HepG2 (cell line): ENCODE measurements around the gene RABGAP1L. TPM values are rescaled to one million over a fixed set of nuclear protein-coding genes. Genes with fewer than 3 reads are reported as not detected.

Experiments
- ATAC-seq: fragments of 200-7000 bp; cut with Tn5 transposase; 3 replicates; pipeline ENCODE4 v1.9.1; 2020; ENCODE audit warnings: mild to moderate bottlenecking, moderate library complexity
- BruUV-seq: library from RNA; stranded (reverse); fragments of 400-500 nt; replicated peaks from 2 replicates; lab custom pipeline; 2021; lab: Mats Ljungman, UMichigan
- CTCF ChIA-PET: fragments of 300-600 bp; formaldehyde crosslinking; extraction: SDS; loops from one replicate; lab custom pipeline; 2021; ENCODE audit warnings: low total read pairs, inconsistent platforms, low intra/inter-chr PET ratio; lab: Yijun Ruan, JAX
- POLR2A ChIA-PET: fragments of 350-600 bp; sonication (Branson Sonifier 250); formaldehyde crosslinking; loops from one replicate; lab custom pipeline; 2020; ENCODE audit warnings: antibody characterized with exemption, inconsistent platforms; lab: Yijun Ruan, JAX
- DNase-seq: peaks from one replicate; pipeline ENCODE4 v3.0.0-alpha.2; 2015; ENCODE audit warnings: low spot score
- FAIRE-seq: peaks from 3 replicates; lab custom pipeline; 2011; peaks lifted over from hg19 to GRCh38; lab: Jason Lieb, UNC
- H2AFZ ChIP-seq: one replicate; pipeline ENCODE4 v1.6.1; 2011; ENCODE audit warnings: low read length, inconsistent platforms
- H3K27ac ChIP-seq: fragments of 300-600 bp; 3 replicates; pipeline ENCODE4 v1.8.0; 2011; ENCODE audit warnings: mixed run types, mild to moderate bottlenecking, mixed read lengths, low read length, inconsistent platforms; ENCODE audit not compliant: insufficient read depth; ENCODE audit errors: extremely low read length
- H3K27me3 ChIP-seq, 2 experiments: fragments of 200-600 bp in 1 of 2; 2 replicates in 1 of 2; 3 replicates in 1 of 2; pipeline versions ENCODE4 v1.6.0 to v1.8.0; 2011; ENCODE audit warnings: low read length in 2 of 2, mild to moderate bottlenecking in 2 of 2, moderate library complexity in 2 of 2, inconsistent platforms in 1 of 2; ENCODE audit not compliant: insufficient read depth in 2 of 2, control insufficient read depth in 1 of 2
- H3K36me3 ChIP-seq, 2 experiments: fragments of 200-600 bp in 1 of 2; replicated peaks in 1 of 2; 2 replicates in 1 of 2; 3 replicates in 1 of 2; pipeline versions ENCODE4 v1.5.1 to v1.8.0; 2011; ENCODE audit warnings: low read length in 2 of 2, inconsistent platforms in 1 of 2; ENCODE audit not compliant: insufficient read depth in 2 of 2, control insufficient read depth in 1 of 2
- H3K4me1 ChIP-seq: 2 replicates; pipeline ENCODE4 v1.5.1; 2012; ENCODE audit warnings: low read length, inconsistent platforms; ENCODE audit not compliant: insufficient read depth
- H3K4me2 ChIP-seq: 2 replicates; pipeline ENCODE4 v1.6.0; 2011; ENCODE audit warnings: low read depth, low read length, inconsistent platforms
- H3K4me3 ChIP-seq, 3 experiments: fragments of 200-600 bp in 1 of 3; sonication (generic), shearing (Covaris generic) in 1 of 3; replicated peaks in 1 of 3; 2 replicates each; pipeline ENCODE4 v1.5.1; 2011 to 2016; ENCODE audit warnings: low read length in 3 of 3, inconsistent platforms in 2 of 3, low read depth in 2 of 3, mild to moderate bottlenecking in 2 of 3, control low read depth in 1 of 3, mixed read lengths in 1 of 3; ENCODE audit not compliant: insufficient read depth in 1 of 3
- H3K79me2 ChIP-seq: one replicate; pipeline ENCODE4 v1.6.1; 2011; ENCODE audit warnings: low read length, inconsistent platforms; ENCODE audit not compliant: insufficient read depth
- H3K9ac ChIP-seq: 2 replicates; pipeline ENCODE4 v1.6.0; 2011; ENCODE audit warnings: mild to moderate bottlenecking, low read depth, low read length, inconsistent platforms; ENCODE audit not compliant: insufficient read depth
- H3K9me3 ChIP-seq: 2 replicates; pipeline ENCODE4 v1.5.1; 2012; ENCODE audit warnings: mild to moderate bottlenecking, low read length
- H4K20me1 ChIP-seq: 2 replicates; pipeline ENCODE4 v1.6.0; 2011; ENCODE audit warnings: inconsistent platforms, mild to moderate bottlenecking, low read length, moderate library complexity; ENCODE audit not compliant: insufficient read depth
- ATF2 ChIP-seq: sonication (generic); formaldehyde crosslinking; IDR thresholded peaks from 2 replicates; pipeline ENCODE4 v1.4.0; 2020; ENCODE audit warnings: missing genetic modification reagents
- CBFB ChIP-seq: sonication (generic); formaldehyde crosslinking; IDR thresholded peaks from 2 replicates; pipeline ENCODE4 v1.4.0; 2020; ENCODE audit warnings: missing genetic modification reagents
- CC2D1A ChIP-seq: sonication (generic); formaldehyde crosslinking; IDR thresholded peaks from 2 replicates; pipeline ENCODE4 v1.8.1; 2023; ENCODE audit warnings: mild to moderate bottlenecking, missing genetic modification reagents
- CREB3 ChIP-seq: sonication (generic); formaldehyde crosslinking; IDR thresholded peaks from 2 replicates; pipeline ENCODE4 v1.5.0; 2020; ENCODE audit warnings: missing genetic modification reagents
- GATAD1 ChIP-seq: IDR thresholded peaks from 2 replicates; pipeline ENCODE4 v1.6.1; 2016; ENCODE audit warnings: missing genetic modification reagents, missing compliant biosample characterization
- KAT7 ChIP-seq: IDR thresholded peaks from 2 replicates; pipeline ENCODE4 v1.6.1; 2018; ENCODE audit warnings: borderline replicate concordance, missing compliant biosample characterization
- MIER2 ChIP-seq: IDR thresholded peaks from 2 replicates; pipeline ENCODE4 v1.6.1; 2016; ENCODE audit warnings: missing biosample characterization, missing genetic modification reagents
- NCOA5 ChIP-seq: sonication (generic); formaldehyde crosslinking; IDR thresholded peaks from 2 replicates; pipeline ENCODE4 v1.4.0; 2020; ENCODE audit warnings: missing genetic modification reagents
- NFKBIZ ChIP-seq: IDR thresholded peaks from 2 replicates; pipeline ENCODE4 v1.6.1; 2018; ENCODE audit warnings: missing genetic modification reagents, missing compliant biosample characterization
- NR2F1 ChIP-seq, 2 experiments: fragments of 450-650 bp in 1 of 2; formaldehyde crosslinking in 1 of 2; IDR thresholded peaks; 2 replicates each; pipeline versions ENCODE4 v1.5.0 to v1.6.1; 2016 to 2020; ENCODE audit warnings: mild to moderate bottlenecking in 1 of 2, missing compliant biosample characterization in 1 of 2, missing genetic modification reagents in 1 of 2, moderate library complexity in 1 of 2
- NRL ChIP-seq: sonication (generic); formaldehyde crosslinking; IDR thresholded peaks from 2 replicates; pipeline ENCODE4 v1.5.0; 2020; ENCODE audit warnings: missing genetic modification reagents, mild to moderate bottlenecking, moderate library complexity, borderline replicate concordance
- PHB2 ChIP-seq: fragments of 450-650 bp; IDR thresholded peaks from 2 replicates; pipeline ENCODE4 v1.6.1; 2018; ENCODE audit not compliant: partially characterized antibody
- RFXANK ChIP-seq: IDR thresholded peaks from 2 replicates; pipeline ENCODE4 v1.6.1; 2016
- TEAD3 ChIP-seq: optimal IDR thresholded peaks from 2 replicates; pipeline ENCODE3; 2016; ENCODE audit warnings: borderline replicate concordance
- ZMAT3 ChIP-seq: sonication (generic); formaldehyde crosslinking; conservative IDR thresholded peaks from 2 replicates; pipeline ENCODE4 v1.7.0; 2021; ENCODE audit warnings: missing genetic modification reagents
- ZNF484 ChIP-seq: sonication (generic); formaldehyde crosslinking; IDR thresholded peaks from 2 replicates; pipeline ENCODE4 v1.5.1; 2020; ENCODE audit warnings: mild to moderate bottlenecking, low read depth, missing genetic modification reagents, borderline replicate concordance
- ZNF660 ChIP-seq: sonication (generic); formaldehyde crosslinking; IDR thresholded peaks from 2 replicates; pipeline ENCODE4 v1.5.1; 2020; ENCODE audit warnings: mild to moderate bottlenecking, low read depth, missing genetic modification reagents, borderline replicate concordance
- WGBS: methylation state at CpG from one replicate; pipeline ENCODE4 v1.1.6; 2017; ENCODE audit warnings: low lambda C conversion rate; 5-methylcytosine and 5-hydroxymethylcytosine counted together
- in situ Hi-C: cut with HindIII; loops from 2 replicates; pipeline ENCODE4 v1.10.0; 2017; ENCODE audit warnings: low pct_unique_long_range_greater_than_20kb; ENCODE audit not compliant: extremely low pct_ligation_motif_present
- intact Hi-C: fragments of 100-400 bp; cut with micrococcal nuclease; formaldehyde crosslinking; loops from one replicate; pipeline ENCODE4 v1.10.0; 2022; ENCODE audit not compliant: unreplicated experiment
- polyA plus RNA-seq, 8 experiments: library from polyadenylated mRNA; depleted of rRNA in 3 of 8; stranded (reverse) in 7 of 8; unstranded in 1 of 8; fragments of >200 nt; fragmentation: Illumina TruSeq in 4 of 8; extraction: Trizol in 4 of 8; gene quantifications; 2 replicates each; pipeline versions ENCODE4 v1.2.1 to v1.2.3, GENCODE V29; 2011 to 2016; ENCODE audit warnings: low read depth in 4 of 8, missing spikeins in 1 of 8, mixed read lengths in 1 of 8; ENCODE audit not compliant: insufficient read depth in 1 of 8
- total RNA-seq, 5 experiments: library from RNA; depleted of rRNA; stranded (reverse); fragments of >200 nt; fragmentation: Illumina TruSeq; extraction: Trizol; gene quantifications; 2 replicates each; pipeline ENCODE4 v1.2.3, GENCODE V29; 2016; ENCODE audit warnings: low read depth in 1 of 5
- TF ChIP-seq, protein P1 (sequence below): sonication (generic); formaldehyde crosslinking; IDR thresholded peaks from 2 replicates; pipeline ENCODE4 v1.4.0; 2020; ENCODE audit warnings: mild to moderate bottlenecking, missing genetic modification reagents
- TF ChIP-seq, protein P2 (sequence below): sonication (generic); formaldehyde crosslinking; IDR thresholded peaks from 2 replicates; pipeline ENCODE4 v1.4.0; 2020; ENCODE audit warnings: missing genetic modification reagents, borderline replicate concordance

The RABGAP1L gene
- total and polyA plus RNA-seq, 2 of the 13 experiments (the other 11 are each of a cell fraction or from before 2014, with no cell fraction given): 7.9 to 22.6 TPM

- TF ChIP-seq, protein P1, sequence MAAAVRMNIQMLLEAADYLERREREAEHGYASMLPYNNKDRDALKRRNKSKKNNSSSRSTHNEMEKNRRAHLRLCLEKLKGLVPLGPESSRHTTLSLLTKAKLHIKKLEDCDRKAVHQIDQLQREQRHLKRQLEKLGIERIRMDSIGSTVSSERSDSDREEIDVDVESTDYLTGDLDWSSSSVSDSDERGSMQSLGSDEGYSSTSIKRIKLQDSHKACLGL (CRISPR knock-in tag): no peak
- TF ChIP-seq NFKBIZ (CRISPR knock-in tag): no peak
Observed at GRCh38 chr1:174884038-174884437, 724.7 kb downstream of the RABGAP1L start (continued).

DNA sequence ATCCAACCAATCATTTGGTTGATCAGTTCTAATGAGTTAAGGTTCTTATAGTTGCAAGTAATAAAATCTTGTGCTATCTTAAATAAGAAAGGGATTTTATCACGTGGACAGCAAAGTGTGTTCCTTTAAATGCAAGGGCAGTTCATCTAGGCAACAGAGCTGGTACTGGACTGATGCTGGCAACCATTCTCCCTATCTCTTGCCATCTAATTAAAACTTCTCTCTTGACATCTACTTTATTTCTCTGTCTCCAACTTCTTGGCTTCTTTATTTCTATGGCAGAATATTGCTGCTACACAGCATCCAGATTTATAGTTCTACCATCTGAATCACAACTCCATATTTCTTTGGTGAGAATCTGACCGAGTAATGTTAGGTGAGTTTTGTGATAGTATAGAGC is 725.2 kb downstream of the RABGAP1L start:
- no TSS peak for BruUV-seq
- ATAC-seq (no peak), FAIRE-seq (no peak), DNase-seq (no peak)
- Histone ChIP-seq H3K4me1 (no peaks in the 10 kb centered on the region), H2AFZ (no peak overlapping the region), H3K27ac (no peak overlapping the region), H3K9ac (no peak overlapping the region), H3K4me3 (no peak overlapping the region), H3K4me2 (no peak overlapping the region), H3K27me3 (no peaks in the 10 kb centered on the region; a peak in 1 of 5 replicates), H3K9me3 (no peaks in the 10 kb centered on the region), H3K79me2 (no peaks in the 10 kb centered on the region), H4K20me1 (no peaks in the 10 kb centered on the region), H3K36me3 (no peaks in the 10 kb centered on the region)
- ChIA-PET POLR2A (no interaction called here), CTCF (no interaction called here)
- WGBS: 78% methylated on average over 2 of the region's 2 CpGs
- intact Hi-C loops: loop anchor here (5.0 kb wide), 1 partner anchor 113 kb away; the partner anchor contains the start of gene CACYBP
- in situ Hi-C loops: no loop called here
- TF ChIP-seq ZNF484 (CRISPR knock-in tag) (no peak), CBFB (CRISPR knock-in tag) (no peak), NRL (CRISPR knock-in tag) (no peak), PHB2 (no peak), TEAD3 (CRISPR knock-in tag) (no peak), KAT7 (no peak), CC2D1A (no peak), NCOA5 (no peak), GATAD1 (CRISPR knock-in tag) (no peak), ATF2 (CRISPR knock-in tag) (no peak), MIER2 (CRISPR knock-in tag) (no peak), RFXANK (no peak), ZNF660 (CRISPR knock-in tag) (no peak), NR2F1 (CRISPR knock-in tag; IDR thresholded peaks at IDR 0.05) (no peak), ZMAT3 (CRISPR knock-in tag) (no peak), CREB3 (CRISPR knock-in tag) (no peak)
- TF ChIP-seq, protein P2, sequence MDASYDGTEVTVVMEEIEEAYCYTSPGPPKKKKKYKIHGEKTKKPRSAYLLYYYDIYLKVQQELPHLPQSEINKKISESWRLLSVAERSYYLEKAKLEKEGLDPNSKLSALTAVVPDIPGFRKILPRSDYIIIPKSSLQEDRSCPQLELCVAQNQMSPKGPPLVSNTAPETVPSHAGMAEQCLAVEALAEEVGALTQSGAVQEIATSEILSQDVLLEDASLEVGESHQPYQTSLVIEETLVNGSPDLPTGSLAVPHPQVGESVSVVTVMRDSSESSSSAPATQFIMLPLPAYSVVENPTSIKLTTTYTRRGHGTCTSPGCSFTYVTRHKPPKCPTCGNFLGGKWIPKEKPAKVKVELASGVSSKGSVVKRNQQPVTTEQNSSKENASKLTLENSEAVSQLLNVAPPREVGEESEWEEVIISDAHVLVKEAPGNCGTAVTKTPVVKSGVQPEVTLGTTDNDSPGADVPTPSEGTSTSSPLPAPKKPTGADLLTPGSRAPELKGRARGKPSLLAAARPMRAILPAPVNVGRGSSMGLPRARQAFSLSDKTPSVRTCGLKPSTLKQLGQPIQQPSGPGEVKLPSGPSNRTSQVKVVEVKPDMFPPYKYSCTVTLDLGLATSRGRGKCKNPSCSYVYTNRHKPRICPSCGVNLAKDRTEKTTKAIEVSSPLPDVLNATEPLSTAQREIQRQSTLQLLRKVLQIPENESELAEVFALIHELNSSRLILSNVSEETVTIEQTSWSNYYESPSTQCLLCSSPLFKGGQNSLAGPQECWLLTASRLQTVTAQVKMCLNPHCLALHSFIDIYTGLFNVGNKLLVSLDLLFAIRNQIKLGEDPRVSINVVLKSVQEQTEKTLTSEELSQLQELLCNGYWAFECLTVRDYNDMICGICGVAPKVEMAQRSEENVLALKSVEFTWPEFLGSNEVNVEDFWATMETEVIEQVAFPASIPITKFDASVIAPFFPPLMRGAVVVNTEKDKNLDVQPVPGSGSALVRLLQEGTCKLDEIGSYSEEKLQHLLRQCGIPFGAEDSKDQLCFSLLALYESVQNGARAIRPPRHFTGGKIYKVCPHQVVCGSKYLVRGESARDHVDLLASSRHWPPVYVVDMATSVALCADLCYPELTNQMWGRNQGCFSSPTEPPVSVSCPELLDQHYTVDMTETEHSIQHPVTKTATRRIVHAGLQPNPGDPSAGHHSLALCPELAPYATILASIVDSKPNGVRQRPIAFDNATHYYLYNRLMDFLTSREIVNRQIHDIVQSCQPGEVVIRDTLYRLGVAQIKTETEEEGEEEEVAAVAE (CRISPR knock-in tag): no peak
